ENCODE measurements around the gene LRRC18.

Gene LRRC18

DNA sequence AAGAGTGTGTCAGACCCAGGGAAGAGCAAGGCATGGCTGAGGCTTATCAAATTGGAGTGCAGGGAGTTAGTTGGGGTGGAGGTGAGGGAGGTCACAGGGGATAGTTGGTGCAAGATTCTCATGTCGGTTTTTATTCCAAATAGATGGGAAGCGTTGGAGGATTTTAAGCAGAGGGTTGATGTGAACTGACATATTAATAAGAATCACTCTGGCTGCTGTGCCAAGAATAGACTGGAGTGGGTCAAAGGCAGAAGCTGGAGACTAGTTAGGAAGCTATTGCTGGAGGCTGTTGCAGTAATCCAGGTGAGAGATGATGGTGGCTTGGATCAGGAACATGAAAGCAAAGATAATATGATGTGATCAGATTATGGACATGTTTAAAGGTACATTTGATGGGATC, 36.5 kb downstream of the LRRC18 start:
- Histone ChIP-seq H3K9me2 (ENCODE audit: low read depth, low read length) (no peaks in the 10 kb centered on the region), H3K4me2 (ENCODE audit: low read length) (no peak overlapping the region)

DNA sequence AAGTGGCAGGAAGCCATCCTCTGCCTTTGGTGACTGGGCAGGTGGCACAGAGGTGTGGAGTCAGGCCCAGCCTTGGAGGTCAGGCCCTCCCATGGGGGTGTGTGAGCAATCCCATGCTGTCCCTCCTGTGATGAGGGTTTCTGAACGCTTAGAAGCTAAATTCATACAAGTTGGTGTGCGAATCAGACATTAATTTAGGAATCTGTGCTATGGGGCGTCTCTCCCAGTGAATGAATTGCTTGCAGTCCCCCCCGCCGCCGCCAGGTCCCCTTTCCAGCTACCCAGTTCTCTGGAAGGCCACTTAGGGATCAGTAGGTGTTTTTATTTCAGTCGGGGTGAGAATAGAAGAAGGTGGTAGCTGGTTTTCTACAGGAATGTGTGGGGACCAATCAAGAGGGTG, 37.5 kb downstream of the LRRC18 start:
- Histone ChIP-seq H3K9me2 (ENCODE audit: low read depth, low read length) (no peaks in the 10 kb centered on the region), H2AFZ (ENCODE audit: low read length) (no peak overlapping the region), H3K27me3 (ENCODE audit: insufficient read depth, low read length) (no peaks in the 10 kb centered on the region), H3K4me1 (ENCODE audit: insufficient read depth, low read length, severe bottlenecking) (no peaks in the 10 kb centered on the region), H3K79me2 (ENCODE audit: insufficient read depth, low read length) (no peaks in the 10 kb centered on the region), H3K4me2 (ENCODE audit: low read length) (no peak overlapping the region), H3K9ac (ENCODE audit: low read length) (no peak overlapping the region), H3F3A (ENCODE audit: insufficient read depth, low read length) (no peaks in the 10 kb centered on the region), H3K4me3 (ENCODE audit: low read depth, low read length, poor library complexity, severe bottlenecking) (no peak overlapping the region), H4K20me1 (ENCODE audit: insufficient read depth, low read length) (no peaks in the 10 kb centered on the region), H3K27ac (ENCODE audit: low read depth, low read length, poor library complexity, severe bottlenecking) (no peak overlapping the region), H3K9me3 (ENCODE audit: low read length) (no peaks in the 10 kb centered on the region), H3K36me3 (ENCODE audit: insufficient read depth, low read length) (peaks cover 80% of the 10 kb centered on the region)
- TF ChIP-seq EZH2 (IDR thresholded peaks at IDR 0.05; ENCODE audit: borderline replicate concordance, low read length): no peak
- TF ChIP-seq, protein P1, sequence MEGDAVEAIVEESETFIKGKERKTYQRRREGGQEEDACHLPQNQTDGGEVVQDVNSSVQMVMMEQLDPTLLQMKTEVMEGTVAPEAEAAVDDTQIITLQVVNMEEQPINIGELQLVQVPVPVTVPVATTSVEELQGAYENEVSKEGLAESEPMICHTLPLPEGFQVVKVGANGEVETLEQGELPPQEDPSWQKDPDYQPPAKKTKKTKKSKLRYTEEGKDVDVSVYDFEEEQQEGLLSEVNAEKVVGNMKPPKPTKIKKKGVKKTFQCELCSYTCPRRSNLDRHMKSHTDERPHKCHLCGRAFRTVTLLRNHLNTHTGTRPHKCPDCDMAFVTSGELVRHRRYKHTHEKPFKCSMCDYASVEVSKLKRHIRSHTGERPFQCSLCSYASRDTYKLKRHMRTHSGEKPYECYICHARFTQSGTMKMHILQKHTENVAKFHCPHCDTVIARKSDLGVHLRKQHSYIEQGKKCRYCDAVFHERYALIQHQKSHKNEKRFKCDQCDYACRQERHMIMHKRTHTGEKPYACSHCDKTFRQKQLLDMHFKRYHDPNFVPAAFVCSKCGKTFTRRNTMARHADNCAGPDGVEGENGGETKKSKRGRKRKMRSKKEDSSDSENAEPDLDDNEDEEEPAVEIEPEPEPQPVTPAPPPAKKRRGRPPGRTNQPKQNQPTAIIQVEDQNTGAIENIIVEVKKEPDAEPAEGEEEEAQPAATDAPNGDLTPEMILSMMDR (IDR thresholded peaks at IDR 0.05; ENCODE audit: low read length): no peak

More for the DNA sequence above, 36.5 kb downstream of the LRRC18 start:
- no peaks in the 10 kb centered on the region for H3K9me3 ChIP-seq (ENCODE audit: low read length)
- H4K20me1 ChIP-seq (ENCODE audit: insufficient read depth, low read length): no peaks in the 10 kb centered on the region
- H3K27ac ChIP-seq (ENCODE audit: low read depth, low read length, poor library complexity, severe bottlenecking): no peak overlapping the region
- H3K27me3 ChIP-seq (ENCODE audit: insufficient read depth, low read length): no peaks in the 10 kb centered on the region
- H3K4me3 ChIP-seq (ENCODE audit: low read depth, low read length, poor library complexity, severe bottlenecking): no peak overlapping the region
- peaks cover 74% of the 10 kb centered on the region for H3K36me3 ChIP-seq (ENCODE audit: insufficient read depth, low read length)
- H2AFZ ChIP-seq (ENCODE audit: low read length): no peak overlapping the region
- no peaks in the 10 kb centered on the region for H3K79me2 ChIP-seq (ENCODE audit: insufficient read depth, low read length)
- TF ChIP-seq, protein P1 (IDR thresholded peaks at IDR 0.05; ENCODE audit: low read length): no peak
- TF ChIP-seq EZH2 (IDR thresholded peaks at IDR 0.05; ENCODE audit: borderline replicate concordance, low read length): no peak
- no peaks in the 10 kb centered on the region for H3F3A ChIP-seq (ENCODE audit: insufficient read depth, low read length)
- H3K4me1 ChIP-seq (ENCODE audit: insufficient read depth, low read length, severe bottlenecking): no peaks in the 10 kb centered on the region
- H3K9ac ChIP-seq (ENCODE audit: low read length): no peak overlapping the region

DNA sequence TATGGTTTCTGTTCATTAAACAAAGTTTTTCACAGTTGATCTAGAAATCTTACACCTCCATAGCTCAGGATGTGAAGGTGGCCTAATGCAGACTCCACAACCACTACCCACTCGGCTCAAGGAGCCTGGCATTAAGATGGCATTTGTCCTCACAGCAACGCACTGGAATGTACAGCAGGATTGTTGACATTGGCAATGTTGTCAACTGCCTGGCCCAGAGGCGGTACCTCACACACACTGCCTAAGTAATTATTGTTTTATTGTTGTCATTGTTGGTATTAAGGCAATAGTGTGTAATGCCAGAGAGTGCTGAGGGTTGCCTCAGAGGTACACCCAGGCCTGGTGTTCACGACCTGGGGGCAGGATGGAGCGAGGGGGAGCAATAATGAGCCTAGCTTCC, 38.3 kb downstream of the LRRC18 start:
- no peaks in the 10 kb centered on the region for H3K9me3 ChIP-seq (ENCODE audit: low read length)
- H3K27me3 ChIP-seq (ENCODE audit: insufficient read depth, low read length): no peaks in the 10 kb centered on the region
- no peak overlapping the region for H3K9ac ChIP-seq (ENCODE audit: low read length)
- no peak overlapping the region for H3K4me3 ChIP-seq (ENCODE audit: low read depth, low read length, poor library complexity, severe bottlenecking)
- H4K20me1 ChIP-seq (ENCODE audit: insufficient read depth, low read length): no peaks in the 10 kb centered on the region
- H3K27ac ChIP-seq (ENCODE audit: low read depth, low read length, poor library complexity, severe bottlenecking): no peak overlapping the region
- no peaks in the 10 kb centered on the region for H3K4me1 ChIP-seq (ENCODE audit: insufficient read depth, low read length, severe bottlenecking)
- no peaks in the 10 kb centered on the region for H3K9me2 ChIP-seq (ENCODE audit: low read depth, low read length)
- no peaks in the 10 kb centered on the region for H3F3A ChIP-seq (ENCODE audit: insufficient read depth, low read length)
- peaks cover 87% of the 10 kb centered on the region for H3K36me3 ChIP-seq (ENCODE audit: insufficient read depth, low read length)
- no peak overlapping the region for H3K4me2 ChIP-seq (ENCODE audit: low read length)
- no peak overlapping the region for H2AFZ ChIP-seq (ENCODE audit: low read length)
- H3K79me2 ChIP-seq (ENCODE audit: insufficient read depth, low read length): no peaks in the 10 kb centered on the region
- no peak for TF ChIP-seq EZH2 (IDR thresholded peaks at IDR 0.05; ENCODE audit: borderline replicate concordance, low read length)
- TF ChIP-seq, protein P1 (IDR thresholded peaks at IDR 0.05; ENCODE audit: low read length): no peak

All from OCI-LY1 (cell line).